IMR-90 (cell line): ENCODE measurements around the gene MAP4. TPM values are rescaled to one million over a fixed set of nuclear protein-coding genes. Genes with fewer than 3 reads are reported as not detected.

Source experiments
- ATAC-seq: fragments of 200-7000 bp; cut with Tn5 transposase; 2 replicates; pipeline ENCODE4 v1.9.1; 2020; ENCODE audit warnings: low read depth, mild to moderate bottlenecking, moderate library complexity
- BruUV-seq: library from RNA; stranded (reverse); fragments of 400-500 nt; replicated peaks from 2 replicates; lab custom pipeline; 2021; lab: Mats Ljungman, UMichigan
- CTCF ChIA-PET: fragments of 300-600 bp; formaldehyde crosslinking; extraction: SDS; loops from one replicate; lab custom pipeline; 2021; ENCODE audit warnings: antibody characterized with exemption; lab: Yijun Ruan, JAX
- POLR2A ChIA-PET: fragments of 300-600 bp; sonication (Branson Sonifier 250); formaldehyde crosslinking; loops from one replicate; lab custom pipeline; 2022; ENCODE audit warnings: antibody characterized with exemption; ENCODE audit not compliant: unreplicated experiment; lab: Charles Lee
- DNase-seq: peaks from one replicate; pipeline ENCODE4 v3.0.0; 2013
- H2AFZ ChIP-seq: replicated peaks from 2 replicates; pipeline ENCODE3; 2013; ENCODE audit warnings: low read length, mild to moderate bottlenecking; ENCODE audit not compliant: poor library complexity
- H2AK5ac ChIP-seq: 2 replicates; pipeline ENCODE4 v1.6.1; 2013; ENCODE audit warnings: low read depth, low read length, inconsistent platforms
- H2AK9ac ChIP-seq: replicated peaks from 2 replicates; pipeline ENCODE3; 2013; ENCODE audit warnings: mild to moderate bottlenecking, low read depth, low read length, moderate library complexity; ENCODE audit not compliant: poor library complexity
- H2BK120ac ChIP-seq: 2 replicates; pipeline ENCODE4 v1.6.1; 2013; ENCODE audit warnings: low read depth, low read length, inconsistent platforms
- H2BK15ac ChIP-seq: 3 replicates; pipeline ENCODE4 v1.6.1; 2013; ENCODE audit warnings: low read depth, low read length, inconsistent platforms
- H2BK20ac ChIP-seq: 2 replicates; pipeline ENCODE4 v1.6.1; 2013; ENCODE audit warnings: low read depth, mild to moderate bottlenecking, inconsistent platforms, low read length, moderate library complexity
- H2BK5ac ChIP-seq: 2 replicates; pipeline ENCODE4 v1.6.1; 2013; ENCODE audit warnings: mild to moderate bottlenecking, low read depth, low read length, inconsistent platforms; ENCODE audit not compliant: poor library complexity, severe bottlenecking
- H3K14ac ChIP-seq: replicated peaks from 2 replicates; pipeline ENCODE4 v1.6.1; 2013; ENCODE audit warnings: low read depth, low read length, inconsistent platforms
- H3K18ac ChIP-seq: 2 replicates; pipeline ENCODE4 v1.6.1; 2013; ENCODE audit warnings: low read depth, low read length, control low read depth
- H3K23ac ChIP-seq: 2 replicates; pipeline ENCODE4 v1.6.1; 2013; ENCODE audit warnings: low read depth, low read length, inconsistent platforms
- H3K27ac ChIP-seq: 2 replicates; pipeline ENCODE4 v1.5.1; 2013; ENCODE audit warnings: mild to moderate bottlenecking, control low read depth, low read length; ENCODE audit not compliant: insufficient read depth
- H3K27me3 ChIP-seq: 2 replicates; pipeline ENCODE4 v1.6.1; 2013; ENCODE audit warnings: low read length; ENCODE audit not compliant: control insufficient read depth, insufficient read depth
- H3K36me3 ChIP-seq: 2 replicates; pipeline ENCODE4 v1.6.1; 2013; ENCODE audit warnings: low read length, mixed read lengths; ENCODE audit not compliant: control insufficient read depth, insufficient read depth
- H3K4ac ChIP-seq: 2 replicates; pipeline ENCODE4 v1.6.1; 2013; ENCODE audit warnings: low read depth, low read length, inconsistent platforms
- H3K4me1 ChIP-seq: 2 replicates; pipeline ENCODE4 v1.6.1; 2013; ENCODE audit warnings: low read length, mixed read lengths; ENCODE audit not compliant: control insufficient read depth, insufficient read depth
- H3K4me2 ChIP-seq: 2 replicates; pipeline ENCODE4 v1.6.1; 2013; ENCODE audit warnings: low read depth, mild to moderate bottlenecking, control low read depth, low read length, moderate library complexity
- H3K4me3 ChIP-seq: 2 replicates; pipeline ENCODE4 v1.5.1; 2013; ENCODE audit warnings: low read depth, mild to moderate bottlenecking, control low read depth, low read length, moderate library complexity; ENCODE audit not compliant: insufficient read depth
- H3K56ac ChIP-seq: 2 replicates; pipeline ENCODE4 v1.6.1; 2013; ENCODE audit warnings: low read length, inconsistent platforms; ENCODE audit not compliant: insufficient read depth; ENCODE audit errors: extremely low read depth
- H3K79me1 ChIP-seq, 2 experiments: 2 replicates each; pipeline ENCODE4 v1.6.1; 2013; ENCODE audit warnings: low read length in 2 of 2, inconsistent platforms in 1 of 2, low read depth in 1 of 2
- H3K9ac ChIP-seq: 2 replicates; pipeline ENCODE4 v1.6.1; 2013; ENCODE audit warnings: low read depth, low read length, control low read depth
- H3K9me1 ChIP-seq: 2 replicates; pipeline ENCODE4 v1.6.1; 2013; ENCODE audit warnings: low read length, inconsistent platforms; ENCODE audit not compliant: insufficient read depth
- H3K9me3 ChIP-seq: 2 replicates; pipeline ENCODE4 v1.6.1; 2013; ENCODE audit warnings: low read length; ENCODE audit not compliant: control insufficient read depth, insufficient read depth
- H4K20me1 ChIP-seq: 2 replicates; pipeline ENCODE4 v1.6.1; 2013; ENCODE audit warnings: low read length, inconsistent platforms; ENCODE audit not compliant: insufficient read depth
- H4K5ac ChIP-seq: 2 replicates; pipeline ENCODE4 v1.6.1; 2013; ENCODE audit warnings: mild to moderate bottlenecking, low read depth, low read length, control low read depth
- H4K8ac ChIP-seq, 2 experiments: 2 replicates each; pipeline ENCODE4 v1.6.1; 2013; ENCODE audit warnings: low read depth in 2 of 2, low read length in 2 of 2, control low read depth in 1 of 2, inconsistent platforms in 1 of 2
- H4K91ac ChIP-seq: 2 replicates; pipeline ENCODE4 v1.6.1; 2013; ENCODE audit warnings: low read depth, low read length, inconsistent platforms; ENCODE audit not compliant: insufficient read depth
- MAFK ChIP-seq: IDR thresholded peaks from 2 replicates; pipeline ENCODE4 v1.6.1; 2012; ENCODE audit warnings: low read depth, low read length, improper control_type of control experiment
- MAZ ChIP-seq: IDR thresholded peaks from 2 replicates; pipeline ENCODE4 v1.6.1; 2012; ENCODE audit warnings: low read depth, mild to moderate bottlenecking, low read length, improper control_type of control experiment, moderate library complexity, borderline replicate concordance
- MXI1 ChIP-seq: IDR thresholded peaks from 2 replicates; pipeline ENCODE4 v1.6.1; 2012; ENCODE audit warnings: low read depth, mild to moderate bottlenecking, low read length, moderate library complexity, borderline replicate concordance
- NFE2L2 ChIP-seq: fragments of 150-350 bp; IDR thresholded peaks from 2 replicates; pipeline ENCODE4 v1.6.1; 2016; ENCODE audit warnings: low read depth, mild to moderate bottlenecking, low read length
- POLR2A ChIP-seq: IDR thresholded peaks from 2 replicates; pipeline ENCODE4 v1.6.1; 2012; ENCODE audit warnings: mild to moderate bottlenecking, low read depth, low read length
- RAD21 ChIP-seq: IDR thresholded peaks from 2 replicates; pipeline ENCODE4 v1.6.1; 2012; ENCODE audit warnings: low read length, improper control_type of control experiment
- RCOR1 ChIP-seq: IDR thresholded peaks from 2 replicates; pipeline ENCODE4 v1.6.1; 2012; ENCODE audit warnings: mild to moderate bottlenecking, low read length, improper control_type of control experiment; ENCODE audit not compliant: insufficient replicate concordance
- RFX5 ChIP-seq: IDR thresholded peaks from 2 replicates; pipeline ENCODE4 v1.8.0; 2012; ENCODE audit warnings: low read depth, mild to moderate bottlenecking, low read length, moderate library complexity
- SMC3 ChIP-seq: fragments of 150-350 bp; IDR thresholded peaks from 2 replicates; pipeline ENCODE4 v1.6.1; 2016; ENCODE audit warnings: low read depth, mild to moderate bottlenecking, antibody characterized with exemption, low read length, moderate library complexity
- whole genome bisulfite sequencing, 2 experiments: methylation state at CpG; one replicate each; pipeline versions ENCODE4 v1.1.5 to v1.1.7; 2013; ENCODE audit warnings: missing lambda C conversion rate in 2 of 2; ENCODE audit not compliant: insufficient read length in 1 of 2; ENCODE audit errors: extremely low coverage in 2 of 2; 5-methylcytosine and 5-hydroxymethylcytosine counted together
- dilution Hi-C: fragments of 300-500 bp; cut with HindIII; formaldehyde crosslinking; loops from one replicate; pipeline ENCODE4 v1.14.3; 2018; ENCODE audit warnings: low sequenced_read_pairs; ENCODE audit not compliant: unreplicated experiment
- in situ Hi-C: fragments of 300-500 bp; cut with MboI; formaldehyde crosslinking; loops from 3 replicates; pipeline ENCODE4 v1.14.3; 2019; ENCODE audit warnings: low sequenced_read_pairs, inconsistent platforms, mixed read lengths
- intact Hi-C: fragments of 100-400 bp; cut with micrococcal nuclease; formaldehyde crosslinking; loops from 2 replicates; pipeline ENCODE4 v1.10.0; 2022
- polyA plus RNA-seq, 3 experiments: library from polyadenylated mRNA; depleted of rRNA; stranded (reverse); fragments of >200 nt; gene quantifications; 2 replicates each; pipeline ENCODE4 v1.2.3, GENCODE V29; 2012; ENCODE audit warnings: low replicate concordance in 1 of 3
- total RNA-seq: library from RNA; depleted of rRNA; stranded (reverse); fragments of >200 nt; gene quantifications from 2 replicates; pipeline ENCODE4 v1.2.3, GENCODE V29; 2012
- TF ChIP-seq, protein P1 (sequence below): fragments of 150-350 bp; IDR thresholded peaks from 2 replicates; pipeline ENCODE4 v1.6.1; 2017; ENCODE audit warnings: mild to moderate bottlenecking, antibody characterized with exemption, low read length, low read depth
- TF ChIP-seq, protein P2 (sequence below): fragments of 150-350 bp; IDR thresholded peaks from 2 replicates; pipeline ENCODE4 v1.6.1; 2016; ENCODE audit warnings: low read depth, mild to moderate bottlenecking, low read length, moderate library complexity, borderline replicate concordance

MAP4 gene
- total and polyA plus RNA-seq, 2 of the 4 experiments (the other 2 are of a cell fraction), result 87.8 to 216 TPM

DNA sequence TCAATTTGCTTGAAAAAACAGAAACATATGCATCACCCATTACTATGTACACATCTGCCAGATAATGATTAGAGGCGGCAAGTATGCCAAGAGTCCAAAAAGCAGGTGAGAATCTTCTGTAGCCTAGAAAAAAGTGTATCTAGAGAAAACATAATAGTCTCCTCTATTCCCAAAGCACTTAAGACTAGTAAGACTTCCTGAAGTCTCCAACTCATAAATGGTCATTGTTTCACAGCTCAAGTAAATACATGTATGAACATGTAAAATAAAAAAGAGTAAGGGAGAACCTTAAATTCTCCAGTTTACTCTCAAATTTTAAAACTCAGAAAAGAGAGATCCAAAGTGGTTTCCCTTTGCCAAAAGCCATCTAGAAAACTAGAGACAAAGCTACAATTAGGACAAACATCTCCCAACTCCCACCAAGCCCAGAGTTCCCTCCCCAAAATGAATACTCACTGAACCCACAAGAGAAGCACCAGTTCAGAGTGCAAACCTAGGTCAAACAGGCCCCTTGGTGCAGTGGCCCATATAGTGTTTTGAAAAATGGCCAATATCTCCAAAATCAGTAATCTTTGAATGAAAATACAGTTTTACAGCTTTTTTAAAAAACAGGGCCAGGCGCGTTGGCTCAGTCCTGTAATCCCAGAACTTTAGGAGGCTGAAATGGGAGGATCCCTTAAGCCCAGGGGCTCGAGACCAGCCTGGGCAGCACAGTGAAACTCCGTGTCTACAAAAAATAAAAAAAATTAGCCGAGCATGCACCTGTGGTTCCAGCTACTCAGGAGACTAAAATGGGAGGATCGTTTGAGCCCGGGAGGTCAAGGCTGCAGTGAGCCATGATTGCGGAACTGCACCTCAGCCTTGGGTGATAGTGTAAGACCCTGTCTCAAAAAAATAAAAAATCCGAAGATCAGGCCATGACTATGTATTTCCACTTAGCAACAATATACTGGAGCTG, 11.0 kb upstream of the MAP4 start (continued):
- TF ChIP-seq, protein P1, sequence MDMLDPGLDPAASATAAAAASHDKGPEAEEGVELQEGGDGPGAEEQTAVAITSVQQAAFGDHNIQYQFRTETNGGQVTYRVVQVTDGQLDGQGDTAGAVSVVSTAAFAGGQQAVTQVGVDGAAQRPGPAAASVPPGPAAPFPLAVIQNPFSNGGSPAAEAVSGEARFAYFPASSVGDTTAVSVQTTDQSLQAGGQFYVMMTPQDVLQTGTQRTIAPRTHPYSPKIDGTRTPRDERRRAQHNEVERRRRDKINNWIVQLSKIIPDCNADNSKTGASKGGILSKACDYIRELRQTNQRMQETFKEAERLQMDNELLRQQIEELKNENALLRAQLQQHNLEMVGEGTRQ, result no peak

DNA sequence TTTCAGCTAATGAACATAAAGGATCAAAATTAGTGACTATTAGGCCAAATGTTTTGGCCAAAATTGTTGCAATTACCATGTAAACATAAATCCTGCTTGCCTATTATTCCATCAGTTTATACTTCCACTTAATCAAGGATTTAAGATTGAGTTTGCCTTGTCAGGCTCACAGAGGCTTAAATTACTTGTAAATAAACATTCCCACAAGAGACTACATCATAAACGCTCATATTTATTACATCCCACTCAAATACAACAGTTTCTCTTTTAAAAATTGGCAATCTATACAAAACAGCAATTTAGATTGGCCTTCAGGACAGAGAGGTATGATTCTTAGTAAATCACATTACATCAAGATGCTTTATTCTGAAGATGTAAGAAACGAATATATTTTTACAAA, 9.9 kb upstream of the MAP4 start:
- H3K14ac ChIP-seq, result no peak overlapping the region
- H2BK15ac ChIP-seq, result no peak overlapping the region
- TF ChIP-seq MXI1, result no peak
- TF ChIP-seq, protein P2, sequence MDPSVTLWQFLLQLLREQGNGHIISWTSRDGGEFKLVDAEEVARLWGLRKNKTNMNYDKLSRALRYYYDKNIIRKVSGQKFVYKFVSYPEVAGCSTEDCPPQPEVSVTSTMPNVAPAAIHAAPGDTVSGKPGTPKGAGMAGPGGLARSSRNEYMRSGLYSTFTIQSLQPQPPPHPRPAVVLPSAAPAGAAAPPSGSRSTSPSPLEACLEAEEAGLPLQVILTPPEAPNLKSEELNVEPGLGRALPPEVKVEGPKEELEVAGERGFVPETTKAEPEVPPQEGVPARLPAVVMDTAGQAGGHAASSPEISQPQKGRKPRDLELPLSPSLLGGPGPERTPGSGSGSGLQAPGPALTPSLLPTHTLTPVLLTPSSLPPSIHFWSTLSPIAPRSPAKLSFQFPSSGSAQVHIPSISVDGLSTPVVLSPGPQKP, result no peak
- no peak for TF ChIP-seq RAD21
- no peak for TF ChIP-seq NFE2L2
- TF ChIP-seq RCOR1, result no peak
- no peak for TF ChIP-seq SMC3
- no peak for TF ChIP-seq MAZ
- no peak for TF ChIP-seq RFX5
- no peak for TF ChIP-seq POLR2A
- TF ChIP-seq MAFK, result no peak
- no peak overlapping the region for H2AFZ ChIP-seq
- no peak for DNase-seq
- no peak overlapping the region for H3K4ac ChIP-seq
- no peak overlapping the region for H4K8ac ChIP-seq
- no peaks in the 10 kb centered on the region for H3K36me3 ChIP-seq
- no peak overlapping the region for H4K5ac ChIP-seq
- peaks cover 23% of the 10 kb centered on the region for H3K9me1 ChIP-seq
- no peak overlapping the region for H3K18ac ChIP-seq
- H2BK120ac ChIP-seq, result no peak overlapping the region
- no peak overlapping the region for H2BK20ac ChIP-seq
- ChIA-PET POLR2A (no interaction called here), CTCF (interaction anchor here (1.6 kb wide), 1 partner anchor 10 kb away, joined by 5 read pairs; no protein-coding TSS in a partner anchor)
- no peak overlapping the region for H3K9ac ChIP-seq
- no peak overlapping the region for H3K23ac ChIP-seq
- H2BK5ac ChIP-seq, result no peak overlapping the region
- no peak overlapping the region for H3K27ac ChIP-seq
- no peaks in the 10 kb centered on the region for H3K27me3 ChIP-seq
- WGBS, 2 experiments, result no CpG with 5 or more reads among the region's 2 CpGs
- no peak overlapping the region for H2AK5ac ChIP-seq
- intact Hi-C loops, result no loop called here
- no peak overlapping the region for H3K4me3 ChIP-seq
- dilution Hi-C loops, result no loop called here
- no TSS peak for BruUV-seq
- peaks cover 14% of the 10 kb centered on the region for H3K4me1 ChIP-seq
- no peak overlapping the region for H2AK9ac ChIP-seq
- peaks cover 6 to 72% of the 10 kb centered on the region in 2 experiments; a peak in 2 of 4 replicates for H3K79me1 ChIP-seq
- no peak overlapping the region for H3K4me2 ChIP-seq
- no peaks in the 10 kb centered on the region for H3K9me3 ChIP-seq
- in situ Hi-C loops, result no loop called here
- H4K20me1 ChIP-seq, result peaks cover 93% of the 10 kb centered on the region
- H4K91ac ChIP-seq, result no peak overlapping the region
- no peak for ATAC-seq
- H3K56ac ChIP-seq, result no peak overlapping the region
